Peyer's patch (tissue), 4 donors: Measurements from ENCODE around the gene TBATA. TPM values are rescaled to one million over a fixed set of nuclear protein-coding genes. Genes with fewer than 3 reads are reported as not detected.
A peak's percentile ranks its signal among the peaks of the same experiment; 100 is the strongest.

Experiments
- DNase-seq, 3 donors: peaks; one replicate each; pipeline ENCODE4 v3.0.0-alpha.2; 2017 to 2019
- H3K27ac ChIP-seq, 4 donors: fragments of 200-600 bp; sonication (generic); one replicate each; pipeline ENCODE4 v1.5.1; 2016 to 2019
- H3K27me3 ChIP-seq, 2 donors: fragments of 200-600 bp; sonication (generic); one replicate each; pipeline ENCODE4 v1.5.1; 2019
- H3K36me3 ChIP-seq, 3 donors: fragments of 200-600 bp; sonication (generic); one replicate each; pipeline ENCODE4 v1.5.1; 2016 to 2019
- H3K4me1 ChIP-seq, 4 donors: fragments of 200-600 bp; sonication (generic); one replicate each; pipeline ENCODE4 v1.5.1; 2016 to 2019
- H3K4me3 ChIP-seq, 4 donors: fragments of 200-600 bp; sonication (generic); 1 replicate in 3 of 4; 2 replicates in 1 of 4; pipeline ENCODE4 v1.5.1; 2016 to 2019; ENCODE audit warnings: mild to moderate bottlenecking in 1 of 4
- H3K9me3 ChIP-seq, 4 donors: fragments of 200-600 bp; sonication (generic); one replicate each; pipeline ENCODE4 v1.5.1; 2016 to 2019; ENCODE audit warnings: mild to moderate bottlenecking in 1 of 4
- CTCF ChIP-seq, 6 experiments: fragments of 450-650 bp in 4 of 6; fragments of 200-600 bp in 2 of 6; sonication (generic) in 1 of 6; IDR thresholded peaks; one replicate each; pipeline ENCODE4 v1.5.1; 2017 to 2019; ENCODE audit warnings: antibody characterized with exemption in 6 of 6, mild to moderate bottlenecking in 3 of 6, moderate library complexity in 1 of 6
- POLR2A ChIP-seq, 2 donors: fragments of 450-650 bp; IDR thresholded peaks; one replicate each; pipeline ENCODE4 v1.5.1; 2017; ENCODE audit warnings: antibody characterized with exemption in 2 of 2, mild to moderate bottlenecking in 2 of 2, moderate library complexity in 2 of 2
- total RNA-seq, 4 donors: library from RNA; depleted of rRNA; stranded (reverse); fragments of >200 nt; gene quantifications; one replicate each; pipeline ENCODE4 v1.1.0, GENCODE V29; 2016

Gene TBATA
- total RNA-seq, 4 donors from 2014 or later, result not detected

- H3K4me3 ChIP-seq, result no peak overlapping the region
Observed at GRCh38 chr10:70750156-70750703, 34.9 kb downstream of the TBATA start.

GRCh38 chr10:70749756-70750155 is 35.4 kb downstream of the TBATA start:
- Histone ChIP-seq H3K4me3 (no peak overlapping the region), H3K9me3 (no peaks in the 10 kb centered on the region), H3K36me3 (no peaks in the 10 kb centered on the region), H3K27me3 (no peaks in the 10 kb centered on the region), H3K4me1 (no peaks in the 10 kb centered on the region), H3K27ac (no peak overlapping the region)
- no peak for TF ChIP-seq CTCF (IDR thresholded peaks at IDR 0.05)
- TF ChIP-seq POLR2A (IDR thresholded peaks at IDR 0.05), result no peak
- DNase-seq, result peak in 1 of 3 donors; percentile 41

More at GRCh38 chr10:70750156-70750703, 34.9 kb downstream of the TBATA start:
- Histone ChIP-seq H3K9me3 (no peaks in the 10 kb centered on the region), H3K4me1 (no peaks in the 10 kb centered on the region), H3K36me3 (no peaks in the 10 kb centered on the region), H3K27ac (no peak overlapping the region), H3K27me3 (no peaks in the 10 kb centered on the region)
- TF ChIP-seq POLR2A (IDR thresholded peaks at IDR 0.05), result no peak
- no peak for TF ChIP-seq CTCF (IDR thresholded peaks at IDR 0.05)
- peak in 1 of 3 donors; percentile 35 for DNase-seq

GRCh38 chr10:70748801-70749573 is 36.2 kb downstream of the TBATA start:
- no peak overlapping the region for H3K4me3 ChIP-seq
- DNase-seq, result peak in 1 of 3 donors; percentile 22
- H3K4me1 ChIP-seq, result no peaks in the 10 kb centered on the region
- TF ChIP-seq CTCF (IDR thresholded peaks at IDR 0.05) (no peak), POLR2A (IDR thresholded peaks at IDR 0.05) (no peak)
- H3K36me3 ChIP-seq, result no peaks in the 10 kb centered on the region
- H3K27me3 ChIP-seq, result no peaks in the 10 kb centered on the region
- no peaks in the 10 kb centered on the region for H3K9me3 ChIP-seq
- H3K27ac ChIP-seq, result no peak overlapping the region

- H3K4me3 ChIP-seq, result no peak overlapping the region
- H3K9me3 ChIP-seq, result no peaks in the 10 kb centered on the region
- peaks cover 0 to 5% (median 1%) of the 10 kb centered on the region in 4 donors for H3K4me1 ChIP-seq
- no peaks in the 10 kb centered on the region for H3K36me3 ChIP-seq
- DNase-seq, result peak in 1 of 3 donors; percentile 12
- no peak overlapping the region for H3K27ac ChIP-seq
- TF ChIP-seq POLR2A (IDR thresholded peaks at IDR 0.05) (no peak), CTCF (IDR thresholded peaks at IDR 0.05) (no peak)
- H3K27me3 ChIP-seq, result no peaks in the 10 kb centered on the region
Observed at GRCh38 chr10:70748305-70748704, 36.9 kb downstream of the TBATA start.

GRCh38 chr10:70747192-70747965 is 37.8 kb downstream of the TBATA start:
- Histone ChIP-seq H3K9me3 (no peaks in the 10 kb centered on the region), H3K27ac (no peak overlapping the region), H3K4me1 (peaks cover 0 to 13% (median 5%) of the 10 kb centered on the region in 4 donors), H3K27me3 (no peaks in the 10 kb centered on the region), H3K4me3 (no peak overlapping the region), H3K36me3 (no peaks in the 10 kb centered on the region)
- DNase-seq, result peak in 1 of 3 donors; percentile 34
- TF ChIP-seq POLR2A (IDR thresholded peaks at IDR 0.05) (no peak), CTCF (IDR thresholded peaks at IDR 0.05) (no peak)
